ENCODE data around the gene IRF2BPL. TPM values are rescaled to one million over a fixed set of nuclear protein-coding genes. Genes with fewer than 3 reads are reported as not detected.
A peak's percentile ranks its signal among the peaks of the same experiment; 100 is the strongest.

The IRF2BPL gene
- total RNA-seq, 6 experiments from 2014 or later = 11.7 to 18.1 (median 13.7) TPM

DNA sequence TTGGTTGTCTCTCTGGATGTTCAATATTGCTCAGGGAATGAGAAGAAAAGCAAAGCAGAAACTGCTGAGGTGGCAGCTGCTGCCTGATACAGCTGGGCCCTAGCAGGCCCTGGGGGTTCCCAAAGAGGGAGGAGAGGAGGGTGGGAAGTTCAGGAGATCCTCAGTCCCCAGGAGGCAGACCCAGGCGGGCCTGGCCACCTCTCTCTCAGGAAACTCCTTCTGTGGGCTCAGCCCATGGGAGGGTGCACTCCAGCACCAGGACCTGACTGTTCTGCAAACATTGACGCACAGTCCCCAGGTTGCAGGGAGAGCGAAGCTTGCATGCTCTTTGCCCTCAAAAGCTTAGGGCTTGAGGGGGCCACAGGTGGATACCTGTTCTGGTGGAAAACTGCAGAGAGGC is 29.6 kb downstream of the IRF2BPL start:
- H3K9me3 ChIP-seq = no peaks in the 10 kb centered on the region
- DNase-seq (no peak), ATAC-seq (peak in 2 of 4 donors; percentile 17 to 42)
- TF ChIP-seq, protein P1, sequence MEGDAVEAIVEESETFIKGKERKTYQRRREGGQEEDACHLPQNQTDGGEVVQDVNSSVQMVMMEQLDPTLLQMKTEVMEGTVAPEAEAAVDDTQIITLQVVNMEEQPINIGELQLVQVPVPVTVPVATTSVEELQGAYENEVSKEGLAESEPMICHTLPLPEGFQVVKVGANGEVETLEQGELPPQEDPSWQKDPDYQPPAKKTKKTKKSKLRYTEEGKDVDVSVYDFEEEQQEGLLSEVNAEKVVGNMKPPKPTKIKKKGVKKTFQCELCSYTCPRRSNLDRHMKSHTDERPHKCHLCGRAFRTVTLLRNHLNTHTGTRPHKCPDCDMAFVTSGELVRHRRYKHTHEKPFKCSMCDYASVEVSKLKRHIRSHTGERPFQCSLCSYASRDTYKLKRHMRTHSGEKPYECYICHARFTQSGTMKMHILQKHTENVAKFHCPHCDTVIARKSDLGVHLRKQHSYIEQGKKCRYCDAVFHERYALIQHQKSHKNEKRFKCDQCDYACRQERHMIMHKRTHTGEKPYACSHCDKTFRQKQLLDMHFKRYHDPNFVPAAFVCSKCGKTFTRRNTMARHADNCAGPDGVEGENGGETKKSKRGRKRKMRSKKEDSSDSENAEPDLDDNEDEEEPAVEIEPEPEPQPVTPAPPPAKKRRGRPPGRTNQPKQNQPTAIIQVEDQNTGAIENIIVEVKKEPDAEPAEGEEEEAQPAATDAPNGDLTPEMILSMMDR (IDR thresholded peaks at IDR 0.05) = no peak
- TF ChIP-seq POLR2A (IDR thresholded peaks at IDR 0.05) = no peak
- H3K27me3 ChIP-seq = no peaks in the 10 kb centered on the region
- intact Hi-C loops (cut with DNase I) = no loop called here
- no peaks in the 10 kb centered on the region for H3K36me3 ChIP-seq
- no peak overlapping the region for H3K4me3 ChIP-seq
- WGBS (ENCODE audit: insufficient coverage, low coverage, low lambda C conversion rate, missing lambda C conversion rate) = 50% methylated on average over 1 of the region's 3 CpGs
- no peak overlapping the region for H3K27ac ChIP-seq
- H3K4me1 ChIP-seq = peaks cover 0 to 27% (median 7%) of the 10 kb centered on the region in 4 donors

DNA sequence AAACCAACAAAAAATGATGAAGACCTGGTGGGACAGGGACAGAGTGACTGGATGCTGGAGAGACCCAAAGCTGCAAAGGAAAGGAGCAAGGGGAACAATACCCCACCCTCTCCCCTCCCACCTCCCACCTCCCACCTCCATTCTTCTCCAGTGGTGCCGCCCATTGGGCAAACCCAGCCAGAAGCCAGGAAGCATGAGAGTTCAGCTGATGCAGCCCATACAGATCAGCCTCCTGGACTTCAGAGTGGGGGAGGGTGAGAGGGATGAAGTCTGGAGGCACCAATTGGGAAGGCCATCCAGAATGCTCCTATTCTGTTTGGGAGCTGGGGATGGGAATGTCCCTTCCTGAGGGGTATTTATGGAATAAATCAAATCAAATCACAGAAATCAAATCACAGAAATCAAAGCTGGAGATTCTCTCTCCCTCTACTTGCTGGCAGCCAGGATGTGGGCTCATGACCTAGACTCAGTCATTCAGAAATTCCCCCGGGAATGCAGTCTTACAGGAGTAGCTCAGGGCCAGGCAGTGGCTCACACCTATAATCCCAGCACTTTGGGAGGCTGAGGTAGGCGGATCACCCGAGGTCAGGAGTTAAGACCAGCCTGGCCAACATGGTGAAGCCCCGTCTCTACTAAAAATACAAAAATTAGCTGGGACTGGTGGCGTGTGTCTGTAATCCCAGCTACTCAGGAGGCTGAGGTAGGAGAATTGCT is 31.1 kb downstream of the IRF2BPL start:
- no peaks in the 10 kb centered on the region for H3K27me3 ChIP-seq
- H3K4me1 ChIP-seq = peaks cover 0 to 12% (median 0%) of the 10 kb centered on the region in 4 donors
- no peak overlapping the region for H3K4me3 ChIP-seq
- ATAC-seq = no peak
- TF ChIP-seq, protein P1 (IDR thresholded peaks at IDR 0.05) = no peak
- no peak for TF ChIP-seq POLR2A (IDR thresholded peaks at IDR 0.05)
- intact Hi-C loops (cut with DNase I) = no loop called here
- no peaks in the 10 kb centered on the region for H3K9me3 ChIP-seq
- DNase-seq = no peak
- no peak overlapping the region for H3K27ac ChIP-seq
- 100% methylated on average over 2 of the region's 6 CpGs for WGBS (ENCODE audit: insufficient coverage, low coverage, low lambda C conversion rate, missing lambda C conversion rate)
- H3K36me3 ChIP-seq = no peaks in the 10 kb centered on the region

DNA sequence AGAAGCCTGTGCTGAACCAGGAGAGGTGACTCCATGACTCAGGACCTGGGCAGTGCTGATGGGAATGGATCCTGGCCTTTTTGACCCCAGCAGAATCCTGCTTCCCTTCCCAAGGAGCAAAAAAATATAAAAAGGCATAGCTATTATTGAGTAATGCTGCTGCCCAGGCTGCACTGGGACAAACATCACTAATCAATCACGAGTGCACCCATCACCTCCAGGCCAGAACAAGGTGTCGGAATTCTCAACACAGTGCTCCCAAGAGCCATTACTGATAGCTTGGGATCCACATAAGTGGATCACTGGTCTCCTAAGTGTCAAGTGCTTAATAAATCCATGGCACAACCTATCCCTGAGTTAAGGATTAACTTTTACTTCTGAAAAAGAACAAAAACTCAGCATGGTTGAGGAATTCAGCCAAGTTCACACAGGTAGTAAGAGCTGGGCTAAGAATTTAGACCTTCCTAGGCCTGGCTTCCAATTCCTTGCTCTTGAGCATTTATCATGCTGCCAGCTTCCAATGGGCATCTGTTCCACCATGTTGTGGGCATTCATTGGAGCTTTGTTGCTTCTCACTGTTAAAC is 31.9 kb downstream of the IRF2BPL start:
- no peaks in the 10 kb centered on the region for H3K27me3 ChIP-seq
- no peaks in the 10 kb centered on the region for H3K9me3 ChIP-seq
- peaks cover 0 to 11% (median 0%) of the 10 kb centered on the region in 4 donors for H3K4me1 ChIP-seq
- H3K4me3 ChIP-seq = no peak overlapping the region
- H3K27ac ChIP-seq = no peak overlapping the region
- WGBS (ENCODE audit: insufficient coverage, low coverage, low lambda C conversion rate, missing lambda C conversion rate) = 50% methylated on average over 1 of the region's 2 CpGs
- intact Hi-C loops (cut with DNase I) = no loop called here
- TF ChIP-seq, protein P1 (IDR thresholded peaks at IDR 0.05) = no peak
- no peak for TF ChIP-seq POLR2A (IDR thresholded peaks at IDR 0.05)
- no peaks in the 10 kb centered on the region for H3K36me3 ChIP-seq
- DNase-seq (no peak), ATAC-seq (peak; percentile 28 to 57 (median 45))

DNA sequence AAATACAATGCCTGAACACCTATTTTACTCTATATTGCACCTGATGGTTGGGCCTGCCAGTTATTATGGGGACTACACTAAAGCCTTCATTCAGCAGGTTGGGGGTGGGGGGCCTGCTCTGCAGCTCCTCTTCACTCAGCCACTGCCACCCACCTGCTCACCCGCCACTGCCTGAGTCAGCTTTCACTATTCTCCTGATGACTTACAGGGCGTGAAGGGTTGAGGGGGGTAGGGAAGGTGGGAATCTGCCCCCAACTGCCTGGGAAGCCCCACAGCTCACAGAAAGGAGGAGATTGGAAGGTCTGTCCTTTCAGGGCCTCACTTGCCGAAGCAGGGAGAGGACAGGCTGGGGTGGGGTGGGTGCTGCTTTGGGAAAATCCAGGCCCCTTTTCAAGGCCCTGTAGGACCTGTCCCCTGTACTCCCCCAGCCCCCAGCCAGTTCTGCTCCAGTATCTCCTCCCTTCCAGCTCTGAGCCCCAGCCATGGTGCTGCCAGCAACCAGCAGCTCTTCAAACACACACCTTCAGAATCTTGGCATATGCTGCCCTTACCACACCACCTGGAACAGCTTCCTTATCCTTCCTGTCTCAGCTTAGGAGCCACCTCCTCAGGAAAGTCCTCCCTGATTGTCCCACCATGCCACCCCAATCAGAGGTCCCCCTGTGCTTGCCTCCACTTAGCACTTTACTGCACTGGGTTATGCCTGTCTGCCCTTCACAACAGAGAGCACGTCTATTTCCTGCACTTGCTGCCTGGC is 33.1 kb downstream of the IRF2BPL start:
- DNase-seq = no peak
- no peak overlapping the region for H3K4me3 ChIP-seq
- H3K9me3 ChIP-seq = no peaks in the 10 kb centered on the region
- WGBS (ENCODE audit: insufficient coverage, low coverage, low lambda C conversion rate, missing lambda C conversion rate) = 65% methylated on average over 2 of the region's 4 CpGs
- no peak for TF ChIP-seq POLR2A (IDR thresholded peaks at IDR 0.05)
- TF ChIP-seq, protein P1 (IDR thresholded peaks at IDR 0.05) = no peak
- intact Hi-C loops (cut with DNase I) = no loop called here
- ATAC-seq = peak in 1 of 4 donors; percentile 39
- no peaks in the 10 kb centered on the region for H3K27me3 ChIP-seq
- no peaks in the 10 kb centered on the region for H3K36me3 ChIP-seq
- peaks cover 0 to 11% (median 0%) of the 10 kb centered on the region in 4 donors for H3K4me1 ChIP-seq
- H3K27ac ChIP-seq = no peak overlapping the region
